ENCODE measurements around the gene CLDN10.

DNA sequence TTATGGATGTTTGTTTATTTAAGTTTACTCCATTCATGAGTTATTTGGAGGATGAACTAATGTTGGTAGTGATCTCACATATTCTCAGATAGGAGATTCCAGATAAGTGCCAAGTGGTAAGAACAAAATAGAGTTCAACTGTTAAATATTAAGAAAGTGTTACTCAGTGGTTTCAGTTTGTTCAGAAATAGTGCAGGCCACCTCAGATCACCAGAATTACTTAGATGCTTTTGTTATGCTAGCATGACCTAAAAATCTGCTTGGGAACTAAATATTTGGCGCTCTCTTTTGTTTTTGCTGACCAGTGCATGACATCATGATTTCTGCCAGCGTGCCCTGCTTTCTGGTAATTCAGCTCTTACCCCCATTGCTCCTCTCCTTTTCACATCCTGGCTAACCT, 15.6 kb downstream of the CLDN10 start:
- TF ChIP-seq, protein P1, sequence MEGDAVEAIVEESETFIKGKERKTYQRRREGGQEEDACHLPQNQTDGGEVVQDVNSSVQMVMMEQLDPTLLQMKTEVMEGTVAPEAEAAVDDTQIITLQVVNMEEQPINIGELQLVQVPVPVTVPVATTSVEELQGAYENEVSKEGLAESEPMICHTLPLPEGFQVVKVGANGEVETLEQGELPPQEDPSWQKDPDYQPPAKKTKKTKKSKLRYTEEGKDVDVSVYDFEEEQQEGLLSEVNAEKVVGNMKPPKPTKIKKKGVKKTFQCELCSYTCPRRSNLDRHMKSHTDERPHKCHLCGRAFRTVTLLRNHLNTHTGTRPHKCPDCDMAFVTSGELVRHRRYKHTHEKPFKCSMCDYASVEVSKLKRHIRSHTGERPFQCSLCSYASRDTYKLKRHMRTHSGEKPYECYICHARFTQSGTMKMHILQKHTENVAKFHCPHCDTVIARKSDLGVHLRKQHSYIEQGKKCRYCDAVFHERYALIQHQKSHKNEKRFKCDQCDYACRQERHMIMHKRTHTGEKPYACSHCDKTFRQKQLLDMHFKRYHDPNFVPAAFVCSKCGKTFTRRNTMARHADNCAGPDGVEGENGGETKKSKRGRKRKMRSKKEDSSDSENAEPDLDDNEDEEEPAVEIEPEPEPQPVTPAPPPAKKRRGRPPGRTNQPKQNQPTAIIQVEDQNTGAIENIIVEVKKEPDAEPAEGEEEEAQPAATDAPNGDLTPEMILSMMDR (IDR thresholded peaks at IDR 0.05) = no peak
- no peak for TF ChIP-seq POLR2A (IDR thresholded peaks at IDR 0.05)
